ENCODE data around the gene ZBTB44. TPM values are rescaled to one million over a fixed set of nuclear protein-coding genes. Genes with fewer than 3 reads are reported as not detected.
A peak's percentile ranks its signal among the peaks of the same experiment; 100 is the strongest.

ZBTB44 gene
- total RNA-seq, 1 experiment from 2014 or later: 27.5 TPM

- Histone ChIP-seq H4K20me1 (ENCODE audit: low read length) (peaks cover 29% of the 10 kb centered on the region), H3K4me2 (ENCODE audit: low read length) (peak overlapping the region; percentile 52), H3K9me2 (replicated peaks; ENCODE audit: low read length) (no peaks in the 10 kb centered on the region), H3K27me3 (ENCODE audit: low read length) (no peaks in the 10 kb centered on the region), H3K36me3 (ENCODE audit: low read depth, low read length) (peaks cover 8% of the 10 kb centered on the region), H3K27ac (ENCODE audit: low read length) (peak overlapping the region; percentile 51), H3F3A (ENCODE audit: low read length, unreplicated experiment) (no peaks in the 10 kb centered on the region), H3K9me3 (ENCODE audit: low read length) (no peaks in the 10 kb centered on the region), H2AFZ (ENCODE audit: low read length) (no peak overlapping the region), H3K9ac (ENCODE audit: low read length) (no peak overlapping the region), H3K4me3 (ENCODE audit: low read length) (no peak overlapping the region), H3K79me2 (ENCODE audit: low read length) (peaks cover 99% of the 10 kb centered on the region), H3K4me1 (ENCODE audit: insufficient read depth, low read length) (peaks cover 25% of the 10 kb centered on the region)
- ChIA-PET POLR2A (ENCODE audit: unreplicated experiment) (no interaction called here), CTCF (no interaction called here)
- no TSS peak for BruUV-seq (replicated peaks)
- peak; percentile 89 for DNase-seq
- peak; percentile 82 for ATAC-seq
- TF ChIP-seq EZH2phosphoT487 (IDR thresholded peaks at IDR 0.05; ENCODE audit: borderline replicate concordance, low read length): no peak
- TF ChIP-seq EZH2 (IDR thresholded peaks at IDR 0.05; ENCODE audit: low read length, unreplicated experiment): no peak
- no peak for TF ChIP-seq CTCF (conservative IDR thresholded peaks at IDR 0.05; ENCODE audit: low read depth, low read length)
- intact Hi-C loops (cut with micrococcal nuclease): no loop called here
These were observed 133.1 kb downstream of the ZBTB44 start for GRCh38 chr11:130181295-130182272.

- no peak for ATAC-seq
- Histone ChIP-seq H4K20me1 (ENCODE audit: low read length) (peaks cover 32% of the 10 kb centered on the region), H3K9me3 (ENCODE audit: low read length) (no peaks in the 10 kb centered on the region), H3K27me3 (ENCODE audit: low read length) (no peaks in the 10 kb centered on the region), H3K9me2 (replicated peaks; ENCODE audit: low read length) (no peaks in the 10 kb centered on the region), H3F3A (ENCODE audit: low read length, unreplicated experiment) (no peaks in the 10 kb centered on the region), H3K4me2 (ENCODE audit: low read length) (peak overlapping the region; percentile 52; the same call in 1 of the 2 replicates), H3K4me3 (ENCODE audit: low read length) (no peak overlapping the region), H3K27ac (ENCODE audit: low read length) (no peak overlapping the region), H3K36me3 (ENCODE audit: low read depth, low read length) (peaks cover 8% of the 10 kb centered on the region), H3K79me2 (ENCODE audit: low read length) (peaks cover 99% of the 10 kb centered on the region), H2AFZ (ENCODE audit: low read length) (no peak overlapping the region), H3K4me1 (ENCODE audit: insufficient read depth, low read length) (peaks cover 25% of the 10 kb centered on the region), H3K9ac (ENCODE audit: low read length) (no peak overlapping the region)
- CTCF ChIA-PET: no interaction called here
- intact Hi-C loops (cut with micrococcal nuclease): no loop called here
- no peak for DNase-seq
- POLR2A ChIA-PET (ENCODE audit: unreplicated experiment): no interaction called here
- no peak for TF ChIP-seq EZH2 (IDR thresholded peaks at IDR 0.05; ENCODE audit: low read length, unreplicated experiment)
- no peak for TF ChIP-seq CTCF (conservative IDR thresholded peaks at IDR 0.05; ENCODE audit: low read depth, low read length)
- no peak for TF ChIP-seq EZH2phosphoT487 (IDR thresholded peaks at IDR 0.05; ENCODE audit: borderline replicate concordance, low read length)
- no TSS peak for BruUV-seq (replicated peaks)
These were observed 133.8 kb downstream of the ZBTB44 start for GRCh38 chr11:130180896-130181294.

- ChIA-PET CTCF (no interaction called here), POLR2A (ENCODE audit: unreplicated experiment) (no interaction called here)
- DNase-seq: peak; percentile 54
- Histone ChIP-seq H3K27me3 (ENCODE audit: low read length) (no peaks in the 10 kb centered on the region), H3K4me2 (ENCODE audit: low read length) (no peak overlapping the region), H2AFZ (ENCODE audit: low read length) (no peak overlapping the region), H4K20me1 (ENCODE audit: low read length) (peaks cover 34% of the 10 kb centered on the region), H3K9me3 (ENCODE audit: low read length) (no peaks in the 10 kb centered on the region), H3K4me3 (ENCODE audit: low read length) (no peak overlapping the region), H3K9me2 (replicated peaks; ENCODE audit: low read length) (no peaks in the 10 kb centered on the region), H3F3A (ENCODE audit: low read length, unreplicated experiment) (no peaks in the 10 kb centered on the region), H3K9ac (ENCODE audit: low read length) (no peak overlapping the region), H3K79me2 (ENCODE audit: low read length) (peaks cover 98% of the 10 kb centered on the region), H3K27ac (ENCODE audit: low read length) (no peak overlapping the region), H3K36me3 (ENCODE audit: low read depth, low read length) (peaks cover 8% of the 10 kb centered on the region), H3K4me1 (ENCODE audit: insufficient read depth, low read length) (peaks cover 25% of the 10 kb centered on the region)
- no TSS peak for BruUV-seq (replicated peaks)
- TF ChIP-seq EZH2phosphoT487 (IDR thresholded peaks at IDR 0.05; ENCODE audit: borderline replicate concordance, low read length) (no peak), EZH2 (IDR thresholded peaks at IDR 0.05; ENCODE audit: low read length, unreplicated experiment) (no peak), CTCF (conservative IDR thresholded peaks at IDR 0.05; ENCODE audit: low read depth, low read length) (no peak)
- intact Hi-C loops (cut with micrococcal nuclease): no loop called here
- ATAC-seq: peak; percentile 56; the same call in 1 of the 2 replicates
These were observed 134.2 kb downstream of the ZBTB44 start for GRCh38 chr11:130180491-130180890.

All from PC-3 (cell line).